ENCODE results near the gene PCCB. TPM values are rescaled to one million over a fixed set of nuclear protein-coding genes. Genes with fewer than 3 reads are reported as not detected.

Gene PCCB
- total and polyA plus RNA-seq, 2 of the 8 experiments (the other 6 are each of a cell fraction or from before 2014, with no cell fraction given) = 56.7 to 84.4 TPM

DNA sequence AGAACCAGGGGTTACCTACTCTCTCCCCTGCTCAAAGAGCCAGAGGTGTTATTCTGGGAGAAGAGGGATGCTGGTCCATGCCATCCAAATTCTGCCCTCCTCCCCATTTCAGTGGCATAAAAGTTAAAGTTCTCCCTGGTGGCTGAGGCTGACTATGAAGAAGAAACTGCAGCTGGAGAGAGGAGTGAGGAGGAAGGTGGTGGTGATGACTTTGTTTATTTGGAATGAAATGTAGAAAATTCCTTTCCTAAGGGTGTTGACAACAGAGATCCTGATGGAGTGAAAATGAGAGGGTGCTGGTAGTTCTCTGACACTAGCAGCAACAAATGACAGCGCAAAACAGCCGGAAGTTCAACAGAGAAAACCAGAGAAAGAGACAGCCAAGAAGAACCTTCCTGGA, 100.4 kb downstream of the PCCB start:
- H3K27me3 ChIP-seq (replicated peaks in 1 of 4; ENCODE audit: control insufficient read depth in 3 of 4, extremely low read depth in 1 of 4, insufficient read depth in 3 of 4, low read length in 3 of 4) = no peaks in the 10 kb centered on the region
- H3K56ac ChIP-seq (replicated peaks; ENCODE audit: insufficient read length, low read depth, low read length) = peak overlapping the region; percentile 53
- H2BK12ac ChIP-seq (ENCODE audit: low read depth, low read length) = no peak overlapping the region
- no peak overlapping the region for H2BK20ac ChIP-seq (ENCODE audit: low read length)
- no peaks in the 10 kb centered on the region for H3K23me2 ChIP-seq (ENCODE audit: low read depth, low read length)
- no peak overlapping the region for H2BK15ac ChIP-seq (ENCODE audit: low read length)
- no peak overlapping the region for H4K8ac ChIP-seq (ENCODE audit: extremely low read depth, insufficient read depth, low read length)
- no peaks in the 10 kb centered on the region for H3K79me2 ChIP-seq (ENCODE audit: control insufficient read depth in 1 of 2, insufficient read depth in 2 of 2, low read length in 2 of 2)
- H4K91ac ChIP-seq (replicated peaks; ENCODE audit: insufficient read length, low read length) = no peak overlapping the region
- no peak overlapping the region for H3K9ac ChIP-seq (replicated peaks in 1 of 4; ENCODE audit: extremely low read depth in 1 of 4, low read depth in 3 of 4, low read length in 3 of 4)
- no peaks in the 10 kb centered on the region; a peak in 1 of 8 replicates for H3K36me3 ChIP-seq (ENCODE audit: control insufficient read depth in 2 of 4, insufficient read depth in 4 of 4, low read length in 3 of 4)
- H2AFZ ChIP-seq (ENCODE audit: low read length) = no peak overlapping the region
- no peaks in the 10 kb centered on the region for H3K79me1 ChIP-seq (ENCODE audit: low read depth, low read length)
- no peak overlapping the region for H3K4me2 ChIP-seq (ENCODE audit: insufficient read depth in 1 of 2, low read depth in 2 of 2, low read length in 2 of 2)
- no peaks in the 10 kb centered on the region for H3K9me3 ChIP-seq (ENCODE audit: insufficient read depth in 2 of 2, low read depth in 1 of 2, low read length in 1 of 2)
- 100% methylated on average over 2 of the region's 2 CpGs; no CpG with 5 or more reads in 1 of the 2 experiments for WGBS, 2 experiments (ENCODE audit: extremely low coverage in 1 of 2, insufficient coverage in 1 of 2, insufficient read length in 1 of 2, insufficient replicate concordance in 2 of 2, low coverage in 1 of 2, low lambda C conversion rate in 2 of 2, missing lambda C conversion rate in 1 of 2)
- ChIA-PET POLR2A (ENCODE audit: partially characterized antibody) (no interaction called here), CTCF (ENCODE audit: partially characterized antibody) (interaction anchor here (0.6 to 3.5 kb wide), 5 partner anchors 9 to 660 kb away, joined by 3 to 23 read pairs (median 5); no protein-coding TSS in a partner anchor)
- no peak overlapping the region for H4K5ac ChIP-seq (ENCODE audit: insufficient read length, low read depth, low read length)
- H2BK5ac ChIP-seq (ENCODE audit: low read depth, low read length) = no peak overlapping the region
- H3K4me1 ChIP-seq (replicated peaks in 1 of 4; ENCODE audit: control insufficient read depth in 3 of 4, insufficient read depth in 4 of 4, low read length in 3 of 4) = no peaks in the 10 kb centered on the region
- no peak overlapping the region for H2AK5ac ChIP-seq (ENCODE audit: low read depth, low read length)
- H3K18ac ChIP-seq (ENCODE audit: extremely low read depth, low read length) = no peak overlapping the region
- no peaks in the 10 kb centered on the region for H4K20me1 ChIP-seq (replicated peaks in 1 of 2; ENCODE audit: control insufficient read depth in 1 of 2, insufficient read depth in 2 of 2, low read length in 2 of 2)
- FAIRE-seq (no peak), DNase-seq (ENCODE audit: low read depth in 1 of 2, low spot score in 2 of 2) (no peak)
- H3K4me3 ChIP-seq (ENCODE audit: extremely low read depth in 1 of 4, insufficient read depth in 2 of 4, low read depth in 3 of 4, low read length in 4 of 4) = no peak overlapping the region
- no peak overlapping the region for H3K27ac ChIP-seq (ENCODE audit: low read depth, low read length)
- no peak overlapping the region for H3K23ac ChIP-seq (ENCODE audit: insufficient read length)
- H2BK120ac ChIP-seq (replicated peaks; ENCODE audit: low read depth, low read length) = no peak overlapping the region
- H3K4ac ChIP-seq (replicated peaks; ENCODE audit: insufficient read length, low read depth, low read length) = no peak overlapping the region
- no peak overlapping the region for H3K14ac ChIP-seq (ENCODE audit: insufficient read length)
- no peak for TF ChIP-seq SIX5 (IDR thresholded peaks at IDR 0.05; ENCODE audit: low read depth, low read length)
